K562 (cell line): ENCODE data around the gene ARL14EP. TPM values are rescaled to one million over a fixed set of nuclear protein-coding genes. Genes with fewer than 3 reads are reported as not detected.

Experiments used
- ATAC-seq: fragments of 200-7000 bp; cut with Tn5 transposase; 3 replicates; pipeline ENCODE4 v1.9.1; 2020; ENCODE audit warnings: moderate library complexity
- BruUV-seq: library from RNA; stranded (reverse); fragments of 400-500 nt; replicated peaks from 2 replicates; lab custom pipeline; 2021; lab: Mats Ljungman, UMichigan
- CTCF ChIA-PET: fragments of 300-600 bp; formaldehyde crosslinking; extraction: SDS; loops from one replicate; lab custom pipeline; 2021; ENCODE audit warnings: low intra/inter-chr PET ratio; lab: Yijun Ruan, JAX
- POLR2A ChIA-PET: fragments of 300-600, 350-650 bp; sonication (Branson Sonifier 250); formaldehyde crosslinking; extraction: SDS; loops from one replicate; lab custom pipeline; 2021; ENCODE audit warnings: antibody characterized with exemption, inconsistent platforms; lab: Yijun Ruan, JAX
- DNase-seq, 4 experiments: peaks; one replicate each; pipeline versions ENCODE4 v3.0.0 to v3.0.0-alpha.2; 2011 to 2018; ENCODE audit warnings: low spot score in 3 of 4, mixed read lengths in 3 of 4; ENCODE audit errors: extremely low read depth in 1 of 4
- FAIRE-seq: peaks from 2 replicates; lab custom pipeline; 2011; peaks lifted over from hg19 to GRCh38; lab: Jason Lieb, UNC
- H2AFZ ChIP-seq: 2 replicates; pipeline ENCODE4 v1.6.0; 2011; ENCODE audit warnings: low read depth, low read length, control low read depth, inconsistent platforms
- H3K27ac ChIP-seq: fragments of 200-600 bp; 3 replicates; pipeline ENCODE4 v1.8.0; 2011; ENCODE audit warnings: low read depth, mild to moderate bottlenecking, control low read depth, inconsistent platforms, low read length, moderate library complexity, mixed read lengths; ENCODE audit errors: extremely low read depth
- H3K27me3 ChIP-seq, 2 experiments: fragments of 300-600 bp in 1 of 2; 2 replicates in 1 of 2; 3 replicates in 1 of 2; pipeline versions ENCODE4 v1.6.0 to v1.8.0; 2011; ENCODE audit warnings: inconsistent platforms in 2 of 2, low read length in 2 of 2, mild to moderate bottlenecking in 1 of 2, mixed read lengths in 1 of 2, moderate library complexity in 1 of 2; ENCODE audit not compliant: control insufficient read depth in 2 of 2, insufficient read depth in 2 of 2
- H3K36me3 ChIP-seq: fragments of 300-600 bp; 3 replicates; pipeline ENCODE4 v1.8.0; 2011; ENCODE audit warnings: mild to moderate bottlenecking, low read length, inconsistent platforms; ENCODE audit not compliant: control insufficient read depth, insufficient read depth
- H3K4me1 ChIP-seq, 2 experiments: fragments of 200-600 bp in 1 of 2; replicated peaks in 1 of 2; 2 replicates in 1 of 2; 3 replicates in 1 of 2; pipeline versions ENCODE4 v1.5.1 to v1.8.0; 2011; ENCODE audit warnings: inconsistent platforms in 2 of 2, low read length in 2 of 2, mild to moderate bottlenecking in 1 of 2, mixed read lengths in 1 of 2, moderate library complexity in 1 of 2; ENCODE audit not compliant: control insufficient read depth in 2 of 2, insufficient read depth in 2 of 2
- H3K4me2 ChIP-seq: 2 replicates; pipeline ENCODE4 v1.6.1; 2011; ENCODE audit warnings: low read length, control low read depth, inconsistent platforms, mixed read lengths; ENCODE audit not compliant: insufficient read depth
- H3K4me3 ChIP-seq: fragments of 200-600 bp; sonication (generic), shearing (Covaris generic); 2 replicates; pipeline ENCODE4 v1.5.1; 2016; ENCODE audit warnings: control low read depth, inconsistent platforms
- H3K79me2 ChIP-seq: fragments of 200-600 bp; 3 replicates; pipeline ENCODE4 v1.8.0; 2011; ENCODE audit warnings: low read length, inconsistent platforms; ENCODE audit not compliant: control insufficient read depth, insufficient read depth
- H3K9ac ChIP-seq, 2 experiments: 2 replicates each; pipeline versions ENCODE4 v1.6.0 to v1.6.1; 2011; ENCODE audit warnings: low read depth in 2 of 2, low read length in 2 of 2, control low read depth in 1 of 2, inconsistent platforms in 1 of 2, mild to moderate bottlenecking in 1 of 2, mixed read lengths in 1 of 2; ENCODE audit not compliant: insufficient read depth in 1 of 2
- H3K9me1 ChIP-seq: one replicate; pipeline ENCODE4 v1.6.0; 2011; ENCODE audit warnings: inconsistent platforms, mild to moderate bottlenecking, low read length, moderate library complexity; ENCODE audit not compliant: control insufficient read depth, insufficient read depth
- H3K9me3 ChIP-seq: replicated peaks from 2 replicates; pipeline ENCODE4 v1.5.1; 2011; ENCODE audit warnings: low read depth, low read length, inconsistent platforms; ENCODE audit not compliant: control insufficient read depth, insufficient read depth
- H4K20me1 ChIP-seq: replicated peaks from 2 replicates; pipeline ENCODE4 v1.6.1; 2011; ENCODE audit warnings: low read length, inconsistent platforms, mixed read lengths; ENCODE audit not compliant: control insufficient read depth, insufficient read depth
- CTCF ChIP-seq, 3 experiments: IDR thresholded peaks in 2 of 3; conservative IDR thresholded peaks in 1 of 3; 2 replicates each; pipeline ENCODE4 v1.5.1; 2011 to 2012; ENCODE audit warnings: low read length in 3 of 3, mild to moderate bottlenecking in 3 of 3, control low read depth in 2 of 3, improper control_type of control experiment in 1 of 3, inconsistent platforms in 1 of 3, low read depth in 1 of 3, mixed read lengths in 1 of 3, moderate library complexity in 1 of 3; ENCODE audit not compliant: insufficient read depth in 2 of 3
- KLF1 ChIP-seq: fragments of 450-650 bp; IDR thresholded peaks from 2 replicates; pipeline ENCODE4 v1.6.1; 2016; ENCODE audit warnings: missing genetic modification characterization, missing compliant biosample characterization
- RAD21 ChIP-seq, 2 experiments: fragments of 250-450 bp in 1 of 2; fragments of 450-650 bp in 1 of 2; sonication (Bioruptor Pico) in 1 of 2; formaldehyde crosslinking in 1 of 2; IDR thresholded peaks in 1 of 2; conservative IDR thresholded peaks in 1 of 2; 2 replicates each; pipeline versions ENCODE4 v1.4.0 to v1.8.0; 2020 to 2022; ENCODE audit warnings: mild to moderate bottlenecking in 2 of 2, moderate library complexity in 1 of 2
- WGBS: fragments of 100-300 bp; shearing (Covaris generic); methylation state at CpG from one replicate; pipeline ENCODE4 v1.1.6; 2016; ENCODE audit warnings: low coverage, mixed read lengths; ENCODE audit not compliant: insufficient coverage; ENCODE audit errors: missing lambda C conversion rate; 5-methylcytosine and 5-hydroxymethylcytosine counted together
- in situ Hi-C: fragments of 300-500 bp; cut with MboI; formaldehyde crosslinking; loops from 4 replicates; pipeline ENCODE4 v1.15.0; 2018; ENCODE audit warnings: inconsistent platforms, mixed read lengths
- intact Hi-C: fragments of 100-400 bp; cut with micrococcal nuclease; formaldehyde crosslinking; loops from 2 replicates; pipeline ENCODE4 v1.14.2; 2022
- polyA plus RNA-seq, 8 experiments: library from polyadenylated mRNA; depleted of rRNA in 4 of 8; stranded (reverse) in 5 of 8; unstranded in 3 of 8; fragments of >200 nt; fragmentation: Nextera tagmentation in 2 of 8; fragmentation: Illumina TruSeq in 1 of 8; extraction: Ambion mirVana in 2 of 8; extraction: Trizol in 1 of 8; gene quantifications; 2 replicates each; pipeline versions ENCODE4 v1.2.1 to v1.2.3, GENCODE V29; 2011 to 2014; ENCODE audit warnings: inconsistent platforms in 1 of 8, missing spikeins in 1 of 8
- total RNA-seq, 7 experiments: library from RNA; depleted of rRNA in 6 of 7; stranded (reverse); fragments of >200 nt in 6 of 7; fragmentation: Illumina TruSeq in 2 of 7; extraction: Trizol in 2 of 7; gene quantifications; 2 replicates each; pipeline versions ENCODE4 v1.2.1 to v1.2.3, GENCODE V29; 2011 to 2021; ENCODE audit warnings: low replicate concordance in 1 of 7

Gene ARL14EP
- total and polyA plus RNA-seq, 9 of the 15 experiments (the other 6 are each of a cell fraction or from before 2014, with no cell fraction given) = 11.4 to 42.7 (median 25.9) TPM

GRCh38 chr11:30333405-30333804 is 10.5 kb downstream of the ARL14EP start:
- CTCF ChIA-PET = no interaction called here
- intact Hi-C loops = loop anchor here (10.0 kb wide), 1 partner anchor 899 kb away; no protein-coding TSS in a partner anchor
- Histone ChIP-seq H3K9me3 (no peaks in the 10 kb centered on the region), H3K9ac (no peak overlapping the region), H3K27me3 (no peaks in the 10 kb centered on the region), H3K4me3 (no peak overlapping the region), H2AFZ (no peak overlapping the region), H3K27ac (no peak overlapping the region), H3K9me1 (no peaks in the 10 kb centered on the region), H3K36me3 (peaks cover 79% of the 10 kb centered on the region), H3K4me2 (no peak overlapping the region), H3K4me1 (no peaks in the 10 kb centered on the region), H3K79me2 (peaks cover 27% of the 10 kb centered on the region), H4K20me1 (no peaks in the 10 kb centered on the region)
- WGBS = 93% methylated on average over 3 of the region's 3 CpGs
- POLR2A ChIA-PET = interaction anchor here (1.5 kb wide), 1 partner anchor 10 kb away, joined by 7 read pairs; the partner anchor contains the start of gene ARL14EP
- peak in 3 of 4 experiments; percentile 10 to 18 (median 11) for DNase-seq
- FAIRE-seq = no peak
- TF ChIP-seq CTCF (IDR thresholded peaks at IDR 0.05 in 2 of 3, conservative IDR thresholded peaks at IDR 0.05 in 1 of 3; ENCODE audit: insufficient read depth in 2 of 3, low read depth in 1 of 3, low read length in 3 of 3) = peak in 2 of 3 experiments; percentile 15 to 41; a peak in 2 of 6 replicates
- no peak for TF ChIP-seq KLF1 (tag)
- peak in 1 of 2 experiments; percentile 25; a peak in 1 of 4 replicates for TF ChIP-seq RAD21 (CRISPR knock-in tag; conservative IDR thresholded peaks at IDR 0.05 in 1 of 2, IDR thresholded peaks at IDR 0.05 in 1 of 2)
- ATAC-seq = peak; percentile 80
- no TSS peak for BruUV-seq
- in situ Hi-C loops = no loop called here
